OCI-LY7 (cell line): ENCODE measurements around the gene RNF180.

Experiments
- EZH2phosphoT487 ChIP-seq: fragments of 200-600 bp; sonication (generic); IDR thresholded peaks from 2 replicates; pipeline ENCODE4 v1.6.1; 2018; ENCODE audit warnings: low read depth, borderline replicate concordance, mild to moderate bottlenecking, mixed run types, antibody characterized with exemption, low read length, moderate library complexity, mixed read lengths
- TF ChIP-seq, protein P1 (sequence below): fragments of 200-600 bp; sonication (generic); conservative IDR thresholded peaks from 2 replicates; pipeline ENCODE4 v1.5.1; 2014; ENCODE audit warnings: mild to moderate bottlenecking, antibody characterized with exemption, low read length, moderate library complexity, mixed read lengths

DNA sequence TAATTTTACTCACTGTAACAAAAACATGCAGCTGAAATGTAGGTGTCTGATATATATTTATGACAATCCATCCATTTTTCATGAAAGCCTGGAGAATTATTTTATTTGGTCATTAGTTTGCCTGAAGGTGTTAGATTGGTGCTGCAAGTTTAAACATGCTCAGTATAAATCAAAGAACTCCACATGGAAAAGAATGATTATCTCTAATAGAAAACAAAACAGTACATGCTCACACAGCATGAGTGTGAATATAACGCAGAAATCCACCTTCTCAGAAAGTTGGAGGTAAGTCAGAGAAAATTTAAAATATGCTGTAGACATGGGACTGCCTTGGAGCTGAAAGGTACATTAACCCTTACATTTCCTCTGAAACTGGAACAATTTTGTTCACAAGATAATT lies 174.7 kb downstream of the RNF180 start:
- TF ChIP-seq, protein P1, sequence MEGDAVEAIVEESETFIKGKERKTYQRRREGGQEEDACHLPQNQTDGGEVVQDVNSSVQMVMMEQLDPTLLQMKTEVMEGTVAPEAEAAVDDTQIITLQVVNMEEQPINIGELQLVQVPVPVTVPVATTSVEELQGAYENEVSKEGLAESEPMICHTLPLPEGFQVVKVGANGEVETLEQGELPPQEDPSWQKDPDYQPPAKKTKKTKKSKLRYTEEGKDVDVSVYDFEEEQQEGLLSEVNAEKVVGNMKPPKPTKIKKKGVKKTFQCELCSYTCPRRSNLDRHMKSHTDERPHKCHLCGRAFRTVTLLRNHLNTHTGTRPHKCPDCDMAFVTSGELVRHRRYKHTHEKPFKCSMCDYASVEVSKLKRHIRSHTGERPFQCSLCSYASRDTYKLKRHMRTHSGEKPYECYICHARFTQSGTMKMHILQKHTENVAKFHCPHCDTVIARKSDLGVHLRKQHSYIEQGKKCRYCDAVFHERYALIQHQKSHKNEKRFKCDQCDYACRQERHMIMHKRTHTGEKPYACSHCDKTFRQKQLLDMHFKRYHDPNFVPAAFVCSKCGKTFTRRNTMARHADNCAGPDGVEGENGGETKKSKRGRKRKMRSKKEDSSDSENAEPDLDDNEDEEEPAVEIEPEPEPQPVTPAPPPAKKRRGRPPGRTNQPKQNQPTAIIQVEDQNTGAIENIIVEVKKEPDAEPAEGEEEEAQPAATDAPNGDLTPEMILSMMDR: no peak
- no peak for TF ChIP-seq EZH2phosphoT487
